HepG2 (cell line): ENCODE results near the gene ASIC2.

ENCODE experiments used
- CTCF ChIP-seq: sonication (generic); formaldehyde crosslinking; IDR thresholded peaks from 2 replicates; pipeline ENCODE4 v1.5.0; 2020; ENCODE audit warnings: mild to moderate bottlenecking, missing genetic modification reagents, moderate library complexity
- FOXO4 ChIP-seq: sonication (generic); formaldehyde crosslinking; conservative IDR thresholded peaks from 2 replicates; pipeline ENCODE4 v1.8.1; 2023; ENCODE audit warnings: missing genetic modification reagents
- KDM1A ChIP-seq: IDR thresholded peaks from 2 replicates; pipeline ENCODE4 v1.6.1; 2016; ENCODE audit warnings: missing compliant biosample characterization
- KLF6 ChIP-seq: IDR thresholded peaks from 2 replicates; pipeline ENCODE4 v1.8.0; 2016; ENCODE audit warnings: missing biosample characterization, missing genetic modification reagents
- TFE3 ChIP-seq: IDR thresholded peaks from 2 replicates; pipeline ENCODE4 v1.6.1; 2016

- TF ChIP-seq TFE3 (CRISPR knock-in tag) (no peak), CTCF (CRISPR knock-in tag) (no peak), KDM1A (CRISPR knock-in tag) (no peak), KLF6 (no peak), FOXO4 (CRISPR knock-in tag) (no peak)
These were observed 73.1 kb downstream of the ASIC2 start for GRCh38 chr17:33220036-33220435.
